Measurements from ENCODE around the gene CDC42EP5. TPM values are rescaled to one million over a fixed set of nuclear protein-coding genes. Genes with fewer than 3 reads are reported as not detected.
A peak's percentile ranks its signal among the peaks of the same experiment; 100 is the strongest.

Gene CDC42EP5
- polyA plus RNA-seq, 3 donors, result not detected

GRCh38 chr19:54484451-54484850 lies 11.4 kb upstream of the CDC42EP5 start:
- H3K79me2 ChIP-seq (ENCODE audit: insufficient read depth, low read length), result no peaks in the 10 kb centered on the region
- peaks cover 10% of the 10 kb centered on the region for H4K20me1 ChIP-seq (ENCODE audit: insufficient read depth, low read length)
- H3K27me3 ChIP-seq (ENCODE audit: control insufficient read depth in 2 of 2, insufficient read depth in 2 of 2, low read length in 2 of 2), result peaks cover 35 to 83% of the 10 kb centered on the region in 2 donors
- Mint-ChIP-seq H3K27me3 (ENCODE audit: low read depth in 3 of 3) (peaks cover 70 to 79% (median 72%) of the 10 kb centered on the region in 3 donors), H3K4me1 (peaks cover 29% of the 10 kb centered on the region), H3K27ac (no peak overlapping the region), H3K4me3 (peak overlapping the region in 1 of 2 donors; percentile 88), H3K9me3 (peaks cover 0 to 14% (median 2%) of the 10 kb centered on the region in 7 donors), H3K36me3 (peaks cover 0 to 2% of the 10 kb centered on the region in 2 donors)
- H3K27ac ChIP-seq (ENCODE audit: low read depth in 1 of 2, low read length in 2 of 2), result no peak overlapping the region
- no peak overlapping the region for H3K9ac ChIP-seq (ENCODE audit: insufficient read depth, low read length, poor library complexity, severe bottlenecking)
- no peak for DNase-seq
- no peak overlapping the region for H2AFZ ChIP-seq (ENCODE audit: insufficient read depth, low read depth, low read length, poor library complexity, severe bottlenecking)
- no peaks in the 10 kb centered on the region for H3K36me3 ChIP-seq (replicated peaks in 1 of 2; ENCODE audit: control insufficient read depth in 1 of 2, insufficient read depth in 2 of 2, low read length in 2 of 2)
- peaks cover 24 to 29% of the 10 kb centered on the region in 2 donors for H3K4me1 ChIP-seq (ENCODE audit: control insufficient read depth in 1 of 2, insufficient read depth in 2 of 2, low read length in 2 of 2)
- WGBS (ENCODE audit: insufficient coverage), result 81% methylated on average over 10 of the region's 10 CpGs
- H3K9me3 ChIP-seq (replicated peaks in 1 of 2; ENCODE audit: control insufficient read depth in 1 of 2, insufficient read depth in 1 of 2, low read length in 2 of 2), result peaks cover 0 to 6% of the 10 kb centered on the region in 2 donors
- H3K4me3 ChIP-seq (replicated peaks in 1 of 3; ENCODE audit: low read depth in 2 of 3, low read length in 3 of 3), result no peak overlapping the region
- H3K4me2 ChIP-seq (replicated peaks; ENCODE audit: extremely low read depth, low read length, poor library complexity, severe bottlenecking), result no peak overlapping the region
- intact Hi-C loops (cut with micrococcal nuclease), result loop anchor here in 1 of 2 donors (10.0 kb wide), 1 partner anchor 190 kb away; no protein-coding TSS in a partner anchor
- TF ChIP-seq CTCF (IDR thresholded peaks at IDR 0.05), result no peak

GRCh38 chr19:54482889-54483288 lies 9.8 kb upstream of the CDC42EP5 start:
- no CpG with 5 or more reads among the region's 3 CpGs for WGBS (ENCODE audit: insufficient coverage)
- peak overlapping the region; percentile 44 for H3K4me2 ChIP-seq (replicated peaks; ENCODE audit: extremely low read depth, low read length, poor library complexity, severe bottlenecking)
- TF ChIP-seq CTCF (IDR thresholded peaks at IDR 0.05), result no peak
- Mint-ChIP-seq H3K4me1 (peaks cover 34% of the 10 kb centered on the region), H3K36me3 (peaks cover 0 to 2% of the 10 kb centered on the region in 2 donors), H3K27ac (no peak overlapping the region), H3K4me3 (peak overlapping the region in 1 of 2 donors; percentile 84), H3K27me3 (ENCODE audit: low read depth in 3 of 3) (peaks cover 65 to 81% (median 73%) of the 10 kb centered on the region in 3 donors), H3K9me3 (peaks cover 0 to 15% (median 7%) of the 10 kb centered on the region in 7 donors)
- H3K9me3 ChIP-seq (replicated peaks in 1 of 2; ENCODE audit: control insufficient read depth in 1 of 2, insufficient read depth in 1 of 2, low read length in 2 of 2), result peaks cover 0 to 8% of the 10 kb centered on the region in 2 donors
- no peak overlapping the region for H3K4me3 ChIP-seq (replicated peaks in 1 of 3; ENCODE audit: low read depth in 2 of 3, low read length in 3 of 3)
- intact Hi-C loops (cut with micrococcal nuclease), result loop anchor here in 1 of 2 donors (10.0 kb wide), 1 partner anchor 192 kb away; no protein-coding TSS in a partner anchor
- H4K20me1 ChIP-seq (ENCODE audit: insufficient read depth, low read length), result peaks cover 10% of the 10 kb centered on the region
- H2AFZ ChIP-seq (ENCODE audit: insufficient read depth, low read depth, low read length, poor library complexity, severe bottlenecking), result no peak overlapping the region
- H3K4me1 ChIP-seq (ENCODE audit: control insufficient read depth in 1 of 2, insufficient read depth in 2 of 2, low read length in 2 of 2), result peaks cover 24 to 33% of the 10 kb centered on the region in 2 donors
- no peaks in the 10 kb centered on the region for H3K79me2 ChIP-seq (ENCODE audit: insufficient read depth, low read length)
- DNase-seq, result peak; percentile 48 to 70 (median 65)
- no peak overlapping the region for H3K9ac ChIP-seq (ENCODE audit: insufficient read depth, low read length, poor library complexity, severe bottlenecking)
- H3K36me3 ChIP-seq (replicated peaks in 1 of 2; ENCODE audit: control insufficient read depth in 1 of 2, insufficient read depth in 2 of 2, low read length in 2 of 2), result no peaks in the 10 kb centered on the region
- no peak overlapping the region for H3K27ac ChIP-seq (ENCODE audit: low read depth in 1 of 2, low read length in 2 of 2)
- peaks cover 36 to 83% of the 10 kb centered on the region in 2 donors for H3K27me3 ChIP-seq (ENCODE audit: control insufficient read depth in 2 of 2, insufficient read depth in 2 of 2, low read length in 2 of 2)

Data from CD14-positive monocyte (primary cell).